HG03108 (cell line): ENCODE measurements around the gene MC2R.

Experiments used
- ATAC-seq: cut with Tn5 transposase; IDR thresholded peaks from one replicate; pipeline ENCODE4 v1.9.1; 2021; ENCODE audit warnings: moderate library complexity; ENCODE audit not compliant: unreplicated experiment

MC2R gene

GRCh38 chr18:13915391-13915790 is at the start of gene MC2R:
TSS of gene MC2R (minus strand) at chr18:13915536. CDS start at chr18:13885518, 30,018 bp downstream.
- ATAC-seq: no peak

DNA sequence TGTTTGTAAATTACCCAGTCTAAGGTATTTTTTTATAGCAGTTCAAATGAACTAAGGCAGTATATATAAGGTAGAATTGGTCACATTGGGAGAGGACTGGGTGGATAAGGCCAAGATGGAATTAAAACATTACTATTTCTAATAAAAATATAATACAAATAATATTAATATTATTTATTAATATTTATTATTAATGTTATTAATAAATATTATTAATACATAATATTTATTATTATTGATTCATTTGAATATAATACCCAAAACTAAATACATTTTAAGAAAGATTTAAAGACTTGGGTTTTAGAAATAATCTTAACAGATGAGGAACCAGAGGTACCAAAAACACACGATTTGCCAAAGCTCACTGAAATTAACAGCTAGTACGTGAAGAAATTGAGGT is 30.5 kb upstream of the MC2R start:
- ATAC-seq: no peak

DNA sequence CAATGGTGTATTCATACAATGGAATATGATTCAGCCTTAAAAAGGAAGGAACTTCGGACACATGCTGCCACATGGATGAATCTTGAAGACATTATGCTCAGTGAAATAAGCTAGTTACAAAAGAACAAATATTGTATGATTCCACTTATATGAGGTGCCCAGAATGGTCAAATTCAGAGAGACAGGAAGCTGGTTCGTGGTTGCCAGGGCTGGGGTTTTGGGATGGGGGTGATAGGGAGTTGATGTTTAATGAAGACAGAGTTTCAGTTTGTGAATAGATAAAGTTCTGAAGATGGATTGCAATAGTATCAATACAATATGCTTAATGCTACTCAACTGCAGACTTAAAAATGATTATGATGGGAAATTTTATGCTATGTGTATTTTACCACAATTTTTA is 28.0 kb upstream of the MC2R start:
- ATAC-seq: no peak

DNA sequence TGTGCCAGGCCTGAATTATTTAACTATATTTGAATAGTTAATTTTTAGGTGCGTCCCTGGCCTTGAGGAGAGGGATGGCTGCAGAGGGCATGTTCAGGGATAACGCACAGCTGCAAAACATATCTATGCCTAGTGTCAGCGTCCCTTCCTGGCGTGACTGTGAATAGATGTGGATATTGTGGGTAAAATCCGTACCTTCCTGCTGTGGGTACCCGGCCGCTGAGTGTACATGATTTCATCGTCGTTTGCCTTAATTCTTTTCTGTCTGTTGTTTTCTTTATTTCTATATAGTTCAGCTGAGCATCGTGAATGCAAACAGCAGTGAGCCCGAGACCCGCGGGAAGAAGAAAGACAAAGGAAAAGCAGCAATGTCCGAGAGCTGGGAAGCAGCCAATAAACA is 25.0 kb upstream of the MC2R start:
- no peak for ATAC-seq

GRCh38 chr18:13934676-13935075 is 19.3 kb upstream of the MC2R start:
- ATAC-seq: no peak

GRCh38 chr18:13934058-13934457 is 18.7 kb upstream of the MC2R start:
- ATAC-seq: no peak

- ATAC-seq: no peak
Measured at GRCh38 chr18:13932285-13933025, 17.1 kb upstream of the MC2R start.

GRCh38 chr18:13930964-13931363 is 15.6 kb upstream of the MC2R start:
- no peak for ATAC-seq

DNA sequence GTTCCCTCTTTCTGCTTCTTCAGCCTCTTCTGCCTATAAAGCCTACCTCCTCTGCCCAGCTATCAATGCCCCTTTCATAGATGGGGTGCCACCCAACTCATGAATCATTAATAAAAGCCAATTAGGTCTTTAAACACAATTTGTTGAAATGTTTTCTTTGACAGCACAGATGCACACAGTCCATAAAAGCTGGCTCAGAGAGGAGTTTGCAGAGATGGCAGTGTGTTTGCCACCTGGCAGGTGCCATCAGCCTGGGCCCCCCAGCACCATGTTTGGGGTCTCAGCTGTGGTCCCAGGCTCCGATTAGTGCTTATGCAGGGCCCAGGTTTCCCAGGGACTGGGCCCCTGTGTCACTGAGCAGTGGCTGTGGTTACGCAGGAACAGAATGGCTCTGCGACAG is 7.9 kb upstream of the MC2R start:
- ATAC-seq: no peak

GRCh38 chr18:13918898-13919297 is 3.6 kb upstream of the MC2R start:
- no peak for ATAC-seq

DNA sequence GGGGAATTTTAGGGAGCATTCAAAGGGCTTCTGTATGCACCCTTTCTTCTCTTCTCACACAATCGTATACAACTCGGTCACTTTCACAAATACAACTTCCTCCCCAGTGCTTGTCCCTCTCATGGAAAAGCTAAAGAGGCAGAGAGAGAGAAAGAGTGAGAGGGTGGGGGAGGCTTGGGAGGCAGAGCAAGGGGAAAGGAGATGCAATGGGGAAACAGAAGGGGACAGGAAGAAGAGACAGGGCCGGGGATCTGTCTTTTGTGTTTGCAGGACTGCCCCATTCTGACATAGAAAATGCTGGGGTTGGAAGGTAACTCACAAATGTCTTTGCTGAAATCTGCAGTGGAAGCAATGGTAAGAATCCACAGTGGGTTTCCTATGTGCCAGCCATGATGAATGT is 2.1 kb upstream of the MC2R start:
- ATAC-seq: no peak

- no peak for ATAC-seq
Measured at GRCh38 chr18:13916559-13916958, 1.2 kb upstream of the MC2R start.

GRCh38 chr18:13915995-13916431 is 677 bp upstream of the MC2R start:
- ATAC-seq: no peak

- ATAC-seq: no peak
Measured at GRCh38 chr18:13914756-13915155, 580 bp downstream of the MC2R start.

- ATAC-seq: no peak
Measured at GRCh38 chr18:13914170-13914569, 1.2 kb downstream of the MC2R start.

GRCh38 chr18:13913205-13913604 is 2.1 kb downstream of the MC2R start:
- no peak for ATAC-seq

DNA sequence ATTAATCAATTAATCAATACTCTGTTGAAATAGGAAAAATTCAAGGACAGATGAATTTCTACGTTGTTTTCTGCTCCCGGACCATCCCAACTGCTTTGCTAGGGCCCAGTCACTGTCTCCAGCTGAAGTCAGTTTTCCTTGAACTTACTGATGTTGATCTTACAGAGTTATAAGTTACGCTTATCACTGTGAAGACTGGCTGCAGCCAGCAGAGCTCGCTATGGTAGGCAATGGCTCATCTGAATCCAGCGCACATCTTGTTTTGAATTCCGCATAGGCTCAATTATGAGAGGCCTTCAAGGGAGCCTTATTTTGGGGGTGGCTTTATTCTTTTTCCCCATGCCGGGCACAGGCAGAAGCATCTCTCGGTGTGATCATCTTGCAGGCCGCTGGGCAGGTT is 2.7 kb downstream of the MC2R start:
- ATAC-seq: no peak

- ATAC-seq: no peak
Measured at GRCh38 chr18:13910986-13911385, 4.3 kb downstream of the MC2R start.

DNA sequence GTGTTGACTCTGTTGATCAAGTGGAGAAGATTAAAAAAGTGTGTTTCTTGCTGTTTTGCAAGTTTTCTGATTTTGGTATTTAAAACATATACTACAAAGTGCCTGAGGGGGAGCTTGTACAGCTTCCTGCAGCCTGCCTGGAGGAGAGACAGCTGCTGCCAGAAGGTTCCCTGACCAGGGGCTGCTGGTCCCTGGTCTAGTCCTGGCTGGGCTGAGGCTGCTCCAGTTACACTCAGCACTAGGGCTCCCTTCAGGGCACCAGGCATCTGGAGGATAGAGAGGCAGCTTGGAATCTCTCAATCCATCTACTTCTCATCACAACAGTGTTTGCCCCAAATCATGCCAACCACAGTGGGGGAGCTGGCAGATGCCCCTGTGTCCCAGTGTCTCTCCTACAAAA is 4.8 kb downstream of the MC2R start:
- ATAC-seq: no peak

DNA sequence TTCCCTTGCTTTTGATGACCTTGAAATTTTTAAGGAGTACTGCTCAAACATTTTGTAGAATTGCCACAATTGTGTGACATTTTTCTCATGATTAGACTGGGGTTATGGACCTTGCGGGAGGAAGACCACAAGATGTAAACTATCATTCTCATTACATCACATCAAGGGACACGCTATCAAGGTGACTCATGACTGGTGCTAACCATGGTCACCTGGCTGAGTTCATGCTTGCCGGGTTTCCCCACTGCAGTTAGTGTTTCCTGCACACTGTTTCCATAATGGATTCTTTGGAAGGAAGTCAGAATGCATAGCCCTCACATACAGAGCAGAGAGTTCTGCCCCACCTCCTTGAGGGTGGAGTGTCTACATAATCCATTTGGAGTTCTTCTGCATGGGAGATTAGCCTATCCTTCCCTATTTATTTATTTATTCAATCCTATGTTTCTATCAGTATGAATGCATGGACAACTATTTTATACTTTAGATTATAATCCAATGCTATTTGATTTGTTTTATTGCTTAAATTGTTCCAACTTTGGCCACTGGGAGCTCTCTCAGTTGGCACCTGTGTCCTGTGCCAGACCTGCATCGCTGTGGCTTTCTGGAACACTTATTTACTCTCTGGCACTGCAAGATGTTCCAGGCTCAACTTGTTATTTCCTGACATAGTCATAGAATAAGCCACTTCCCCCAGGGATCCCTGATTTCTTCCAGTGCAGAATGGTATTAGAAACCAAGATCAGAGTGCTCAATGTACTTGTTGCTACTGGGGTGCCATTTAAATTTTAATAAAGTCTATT is 6.0 kb downstream of the MC2R start:
- ATAC-seq: no peak

GRCh38 chr18:13900633-13901032 is 14.7 kb downstream of the MC2R start:
- ATAC-seq: no peak

- no peak for ATAC-seq
Measured at GRCh38 chr18:13895505-13896033, 19.8 kb downstream of the MC2R start.
